Subcutaneous abdominal adipose tissue (tissue), 5 donors: ENCODE data around the gene TPPP.
"Not testable (repeated sequence)": the region's sequence is repeated elsewhere in the genome, so short reads cannot be mapped to it uniquely, and the experiment has no call there.

Experiments used
- H3K27ac ChIP-seq: one replicate; pipeline ENCODE4 v1.7.0; 2013; ENCODE audit warnings: low read depth, mild to moderate bottlenecking, inconsistent platforms, low read length, moderate library complexity
- H3K27me3 ChIP-seq, 5 donors: one replicate each; pipeline ENCODE4 v1.7.0; 2013; ENCODE audit warnings: low read length in 5 of 5, inconsistent platforms in 1 of 5; ENCODE audit not compliant: control insufficient read depth in 5 of 5, insufficient read depth in 4 of 5
- H3K36me3 ChIP-seq, 5 donors: one replicate each; pipeline ENCODE4 v1.7.0; 2013; ENCODE audit warnings: low read length in 5 of 5; ENCODE audit not compliant: control insufficient read depth in 5 of 5, insufficient read depth in 5 of 5
- H3K4me1 ChIP-seq, 5 donors: one replicate each; pipeline ENCODE4 v1.7.0; 2013; ENCODE audit warnings: low read length in 5 of 5, mild to moderate bottlenecking in 3 of 5, moderate library complexity in 1 of 5; ENCODE audit not compliant: control insufficient read depth in 5 of 5, insufficient read depth in 5 of 5
- H3K4me3 ChIP-seq, 5 donors: one replicate each; pipeline ENCODE4 v1.7.0; 2013; ENCODE audit warnings: low read length in 5 of 5, low read depth in 1 of 5
- H3K9ac ChIP-seq, 5 donors: one replicate each; pipeline ENCODE4 v1.7.0; 2013; ENCODE audit warnings: low read length in 5 of 5, mild to moderate bottlenecking in 4 of 5, moderate library complexity in 3 of 5
- H3K9me3 ChIP-seq, 5 donors: one replicate each; pipeline ENCODE4 v1.7.0; 2013; ENCODE audit warnings: low read length in 5 of 5; ENCODE audit not compliant: control insufficient read depth in 5 of 5
- donor health status: healthy.
- donor health status: healthy.
- donor health status: healthy.
- donor health status: healthy.
- donor health status: healthy.

TPPP gene

DNA sequence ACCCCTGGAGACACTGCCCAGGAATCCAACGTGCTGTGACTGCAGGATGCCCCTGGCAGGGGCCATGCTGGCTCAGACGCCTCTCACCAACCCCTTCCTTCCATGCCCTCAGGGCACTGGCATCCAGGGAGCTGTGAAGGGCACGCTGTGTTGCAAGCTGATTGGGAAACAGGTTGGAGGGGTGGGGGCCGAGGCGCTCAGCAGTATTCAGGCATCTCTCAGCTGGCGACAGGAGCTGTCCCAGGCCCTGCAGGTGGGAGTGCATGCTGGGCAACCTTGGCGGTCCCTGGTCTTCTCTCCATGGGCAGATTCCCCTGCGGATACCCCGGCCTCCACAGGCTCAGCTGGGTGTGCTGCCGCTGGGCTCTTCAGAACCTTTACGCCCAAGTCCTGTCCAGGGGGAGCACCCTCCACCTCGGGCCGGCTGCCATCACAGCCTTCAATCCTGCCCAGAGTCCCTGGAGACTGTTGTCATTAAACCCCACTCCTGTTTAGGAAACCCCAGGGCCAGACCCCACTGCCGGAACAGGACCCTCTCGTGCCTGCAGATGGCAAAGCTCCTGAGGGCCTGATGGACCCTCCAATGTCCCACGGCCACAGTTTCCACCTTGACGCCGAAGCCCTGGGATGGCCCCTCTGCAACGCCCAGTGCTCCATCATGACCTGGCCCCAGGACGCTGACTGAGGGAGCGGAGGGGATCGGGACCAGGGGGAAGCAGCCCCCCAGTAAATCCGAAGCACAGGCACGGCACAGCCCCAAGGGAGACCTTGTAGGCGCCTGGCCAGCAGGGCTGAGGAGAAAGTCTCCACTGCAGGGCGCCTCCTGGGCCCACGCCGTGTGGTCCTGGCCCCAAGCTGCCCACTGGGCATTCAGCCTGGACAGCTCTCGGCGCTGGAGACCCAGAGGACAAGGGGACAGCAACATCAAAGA is 9.3 kb downstream of the TPPP start:
- Histone ChIP-seq H3K27ac (no peak overlapping the region), H3K36me3 (peaks cover 0 to 2% (median 0%) of the 10 kb centered on the region in 5 donors), H3K27me3 (no peaks in the 10 kb centered on the region), H3K4me1 (peaks cover 0 to 7% (median 0%) of the 10 kb centered on the region in 5 donors), H3K9ac (no peak overlapping the region), H3K4me3 (no peak overlapping the region), H3K9me3 (no peaks in the 10 kb centered on the region)

- H3K4me1 ChIP-seq, H3K9ac ChIP-seq, H3K36me3 ChIP-seq, H3K27ac ChIP-seq, H3K9me3 ChIP-seq, H3K4me3 ChIP-seq, H3K27me3 ChIP-seq: not testable (repeated sequence)
Observed at GRCh38 chr5:682651-683358, 10.3 kb downstream of the TPPP start.

- not testable (repeated sequence) for H3K4me1 ChIP-seq, H3K36me3 ChIP-seq, H3K27me3 ChIP-seq, H3K9ac ChIP-seq, H3K9me3 ChIP-seq, H3K4me3 ChIP-seq, H3K27ac ChIP-seq
Observed at GRCh38 chr5:682216-682615, 10.9 kb downstream of the TPPP start.

DNA sequence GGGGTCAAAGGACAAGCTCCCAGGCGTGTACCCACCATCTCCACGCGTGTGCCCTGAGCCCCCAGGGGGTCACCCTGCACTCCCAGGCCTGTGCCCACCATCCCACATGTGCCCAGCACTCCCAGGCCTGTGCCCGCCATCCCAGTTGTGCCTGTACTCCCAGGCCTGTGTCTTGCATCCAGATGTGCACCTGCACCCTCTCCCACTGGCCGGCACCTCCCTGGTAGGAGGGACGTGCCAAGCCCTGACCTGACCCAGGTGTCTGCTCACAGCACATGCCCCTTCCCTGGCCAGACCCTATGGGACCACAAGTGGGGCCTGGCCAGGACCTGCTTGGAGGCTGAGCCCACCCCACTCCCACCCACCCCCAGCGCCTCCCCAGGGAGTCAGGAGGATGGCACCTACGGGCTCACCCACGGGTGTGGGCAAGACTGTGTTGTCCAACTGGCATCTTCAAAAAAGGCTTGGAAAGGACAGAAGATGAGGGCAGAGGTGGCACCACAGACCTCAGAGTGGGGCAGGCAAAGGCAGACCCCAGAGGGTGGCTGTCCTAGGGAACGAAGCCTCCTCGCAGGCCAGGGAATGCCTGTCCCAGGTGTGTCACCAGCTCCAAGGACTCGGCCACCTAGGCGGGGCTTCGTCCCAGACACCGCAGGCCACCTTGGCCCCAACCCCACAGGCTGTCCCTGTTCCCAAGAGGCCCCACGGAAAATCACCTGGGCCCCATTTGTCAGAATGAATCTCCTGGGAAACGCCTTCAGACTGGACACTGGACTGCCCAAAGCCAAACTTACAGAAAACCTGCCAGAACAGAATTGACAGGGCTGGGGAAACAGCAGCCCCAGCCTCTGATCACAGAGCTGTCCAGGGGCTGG is 11.6 kb downstream of the TPPP start:
- not testable (repeated sequence) for H3K9ac ChIP-seq, H3K9me3 ChIP-seq, H3K36me3 ChIP-seq, H3K27ac ChIP-seq, H3K4me1 ChIP-seq, H3K27me3 ChIP-seq, H3K4me3 ChIP-seq

GRCh38 chr5:680836-681235 is 12.3 kb downstream of the TPPP start:
- H3K4me1 ChIP-seq, H3K27me3 ChIP-seq, H3K27ac ChIP-seq, H3K4me3 ChIP-seq, H3K9me3 ChIP-seq, H3K9ac ChIP-seq, H3K36me3 ChIP-seq: not testable (repeated sequence)

DNA sequence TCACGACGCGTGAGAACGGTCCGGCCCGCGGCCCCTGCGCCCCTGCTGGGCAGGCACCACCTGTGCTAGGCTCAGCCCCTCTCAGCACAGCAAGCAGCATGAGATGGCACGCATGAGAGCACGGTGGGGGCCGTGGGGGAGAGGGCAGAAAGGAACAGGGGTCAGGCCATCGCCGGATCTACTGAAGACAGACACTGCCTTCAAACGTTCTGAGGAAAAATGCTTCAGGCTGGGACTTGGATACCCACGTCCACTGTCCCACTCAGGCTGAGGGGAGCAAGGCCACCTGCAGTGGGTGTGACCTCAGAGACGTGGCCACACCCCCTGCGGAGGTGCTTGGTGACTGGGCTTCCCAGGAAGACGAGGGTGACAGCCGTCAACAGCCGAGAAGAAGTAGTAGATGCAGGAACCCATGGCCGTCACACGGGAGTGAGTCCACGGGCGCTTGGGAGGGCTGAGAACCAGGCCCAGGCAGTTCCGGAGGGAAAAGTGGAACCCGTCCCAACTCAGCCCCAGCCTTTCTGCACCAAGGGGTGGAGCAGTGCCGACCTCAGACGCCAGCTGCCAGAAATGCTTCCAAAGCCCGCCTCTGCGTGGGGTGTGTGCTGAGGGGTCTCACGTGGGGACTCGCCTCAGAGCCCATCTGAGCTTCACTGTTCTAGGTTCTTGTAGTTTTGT is 12.9 kb downstream of the TPPP start:
- H3K9ac ChIP-seq, H3K27ac ChIP-seq, H3K4me1 ChIP-seq, H3K9me3 ChIP-seq, H3K36me3 ChIP-seq, H3K27me3 ChIP-seq, H3K4me3 ChIP-seq: not testable (repeated sequence)

DNA sequence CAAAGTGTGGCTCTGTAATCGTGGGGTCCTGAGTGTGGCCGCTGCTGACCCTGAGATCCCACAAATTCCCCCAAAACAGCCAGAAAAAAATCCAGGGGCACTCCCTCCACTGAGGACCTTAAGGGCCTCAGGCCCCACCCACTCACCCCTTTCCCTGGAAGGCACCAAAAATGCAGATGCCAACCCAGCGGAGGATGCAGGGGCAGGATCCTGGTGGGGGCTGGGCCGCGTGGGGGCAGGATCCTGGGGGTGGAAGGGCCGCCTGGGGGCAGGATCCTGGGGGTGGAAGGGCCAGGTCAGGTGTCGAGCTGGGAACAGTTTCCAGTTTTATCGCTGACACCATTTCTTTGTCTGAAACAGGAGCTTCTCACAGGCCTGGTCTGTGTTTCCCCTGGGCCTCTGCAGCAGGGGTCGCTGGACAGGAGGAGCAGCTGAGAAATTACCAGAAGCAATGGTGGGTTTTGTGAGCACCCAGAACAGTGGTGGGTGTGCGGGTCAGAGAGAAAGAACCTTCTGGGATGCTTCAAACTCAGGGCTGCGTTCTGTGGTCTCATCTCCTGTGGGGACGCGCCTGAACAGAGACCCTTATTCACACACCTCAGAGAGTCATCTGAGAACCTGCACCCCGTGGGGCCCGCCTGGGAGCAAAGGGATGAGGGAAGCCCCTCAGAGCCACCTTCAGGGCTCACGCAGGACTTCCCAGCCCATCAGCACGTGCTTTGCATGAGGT is 13.8 kb downstream of the TPPP start:
- H3K4me1 ChIP-seq = peaks cover 0 to 15% (median 6%) of the 10 kb centered on the region in 5 donors
- H3K9ac ChIP-seq, H3K27me3 ChIP-seq, H3K9me3 ChIP-seq, H3K36me3 ChIP-seq, H3K27ac ChIP-seq, H3K4me3 ChIP-seq: not testable (repeated sequence)

GRCh38 chr5:678521-678920 is 14.6 kb downstream of the TPPP start:
- peaks cover 0 to 20% (median 14%) of the 10 kb centered on the region in 5 donors for H3K4me1 ChIP-seq
- not testable (repeated sequence) for H3K4me3 ChIP-seq, H3K27me3 ChIP-seq

More at GRCh38 chr5:678521-678920, 14.6 kb downstream of the TPPP start:
- not testable (repeated sequence) for H3K27ac ChIP-seq, H3K9me3 ChIP-seq, H3K36me3 ChIP-seq, H3K9ac ChIP-seq
